Heart left ventricle (tissue), 13 donors: ENCODE data around the gene SRSF5.

Source experiments
- POLR2A ChIP-seq, 2 donors: fragments of 450-650 bp; IDR thresholded peaks; one replicate each; pipeline ENCODE4 v1.6.1; 2017; ENCODE audit warnings: antibody characterized with exemption in 2 of 2, mild to moderate bottlenecking in 2 of 2, moderate library complexity in 2 of 2
- TF ChIP-seq, protein P1 (sequence below), 12 donors: fragments of 200-600 bp; sonication (generic) in 4 of 12; IDR thresholded peaks; one replicate each; pipeline versions ENCODE4 v1.5.0 to v1.8.0; 2018 to 2022; ENCODE audit warnings: antibody characterized with exemption in 12 of 12, mild to moderate bottlenecking in 5 of 12
- donor health status: ischemic (EF 13 %, LVEDD 7.1; RV severe dilation, severe dysfunction).
- donor health status: DM: no; HTN: yes; CAD: no.
- donor health status: DM: no; HTN: no; CAD: no.
- donor health status: ischemic (EF 25% LVEDD 6.9; RV normal size, moderate dysfunction).
- donor health status: ischemic (EF 25% LVEDD 5.7; RV mildly dilated, moderate dysfunction).
- donor health status: ischemic (EF 35%, LVEDD 5.7; RV mildly dilated, moderate dysfunction).
- donor health status: nonischemic (EF 11% LVEDD 7.7; RV severe dilation, severe dysfunction).
- donor health status: DM: yes; HTN: yes; CAD: no.
- donor health status: PGD.
- donor health status: ischemic (EF 29% LVEDD 5.4; RV normal size, mild dysfunction).
- donor health status: nonischemic (EF 23%, LVEDD 6.1; RV moderate dilation, normal function).

DNA sequence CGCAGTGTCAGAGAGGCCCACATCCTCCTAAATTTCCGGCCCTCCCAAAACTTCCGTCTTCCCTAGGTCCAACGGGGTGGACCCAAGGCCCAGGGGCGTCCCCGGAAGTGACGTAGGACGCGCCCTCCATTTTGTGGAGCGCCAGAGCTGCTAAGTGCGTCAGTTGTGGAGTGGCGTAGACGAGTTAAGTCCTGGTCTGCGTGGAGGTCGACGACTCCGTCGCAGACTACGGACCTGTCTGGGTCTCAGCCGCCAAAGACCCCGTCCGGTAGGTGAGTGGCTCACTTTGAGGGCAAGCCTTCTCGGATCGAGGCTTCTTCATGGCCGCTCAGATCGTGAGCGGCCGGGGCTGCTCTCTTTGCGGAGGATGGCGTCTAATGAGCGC is at the start of gene SRSF5:
- TF ChIP-seq, protein P1, sequence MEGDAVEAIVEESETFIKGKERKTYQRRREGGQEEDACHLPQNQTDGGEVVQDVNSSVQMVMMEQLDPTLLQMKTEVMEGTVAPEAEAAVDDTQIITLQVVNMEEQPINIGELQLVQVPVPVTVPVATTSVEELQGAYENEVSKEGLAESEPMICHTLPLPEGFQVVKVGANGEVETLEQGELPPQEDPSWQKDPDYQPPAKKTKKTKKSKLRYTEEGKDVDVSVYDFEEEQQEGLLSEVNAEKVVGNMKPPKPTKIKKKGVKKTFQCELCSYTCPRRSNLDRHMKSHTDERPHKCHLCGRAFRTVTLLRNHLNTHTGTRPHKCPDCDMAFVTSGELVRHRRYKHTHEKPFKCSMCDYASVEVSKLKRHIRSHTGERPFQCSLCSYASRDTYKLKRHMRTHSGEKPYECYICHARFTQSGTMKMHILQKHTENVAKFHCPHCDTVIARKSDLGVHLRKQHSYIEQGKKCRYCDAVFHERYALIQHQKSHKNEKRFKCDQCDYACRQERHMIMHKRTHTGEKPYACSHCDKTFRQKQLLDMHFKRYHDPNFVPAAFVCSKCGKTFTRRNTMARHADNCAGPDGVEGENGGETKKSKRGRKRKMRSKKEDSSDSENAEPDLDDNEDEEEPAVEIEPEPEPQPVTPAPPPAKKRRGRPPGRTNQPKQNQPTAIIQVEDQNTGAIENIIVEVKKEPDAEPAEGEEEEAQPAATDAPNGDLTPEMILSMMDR (IDR thresholded peaks at IDR 0.05) = no peak
- peak; percentile 80 to 97 for TF ChIP-seq POLR2A (IDR thresholded peaks at IDR 0.05)
